ENCODE measurements around the gene GID4. TPM values are rescaled to one million over a fixed set of nuclear protein-coding genes. Genes with fewer than 3 reads are reported as not detected.
A peak's percentile ranks its signal among the peaks of the same experiment; 100 is the strongest.

GID4 gene
- total RNA-seq, 1 donor from 2014 or later, result 18.0 TPM

GRCh38 chr17:18017958-18018357 lies 21.2 kb upstream of the GID4 start:
- intact Hi-C loops (cut with micrococcal nuclease), result no loop called here
- no peaks in the 10 kb centered on the region for H3K27me3 ChIP-seq (ENCODE audit: low read depth)
- H3K4me1 ChIP-seq, result peaks cover 50% of the 10 kb centered on the region
- DNase-seq, result no peak
- peak overlapping the region; percentile 87 for H3K27ac ChIP-seq (replicated peaks)
- H3K36me3 ChIP-seq, result peaks cover 24% of the 10 kb centered on the region
- TF ChIP-seq CTCF (IDR thresholded peaks at IDR 0.05; ENCODE audit: borderline replicate concordance), result no peak
- no peaks in the 10 kb centered on the region for H3K9me3 ChIP-seq (replicated peaks)
- H3K4me3 ChIP-seq, result no peak overlapping the region

- Histone ChIP-seq H3K4me3 (no peak overlapping the region), H3K4me1 (peaks cover 50% of the 10 kb centered on the region), H3K27me3 (ENCODE audit: low read depth) (no peaks in the 10 kb centered on the region), H3K36me3 (peaks cover 24% of the 10 kb centered on the region), H3K27ac (replicated peaks) (peak overlapping the region; percentile 87), H3K9me3 (replicated peaks) (no peaks in the 10 kb centered on the region)
- TF ChIP-seq CTCF (IDR thresholded peaks at IDR 0.05; ENCODE audit: borderline replicate concordance), result no peak
- DNase-seq, result no peak
- intact Hi-C loops (cut with micrococcal nuclease), result no loop called here
Observed at GRCh38 chr17:18018411-18018921, 20.7 kb upstream of the GID4 start.

- no peak for DNase-seq
- Histone ChIP-seq H3K27ac (replicated peaks) (peak overlapping the region; percentile 25), H3K4me3 (no peak overlapping the region), H3K27me3 (ENCODE audit: low read depth) (no peaks in the 10 kb centered on the region), H3K4me1 (peaks cover 50% of the 10 kb centered on the region), H3K36me3 (peaks cover 24% of the 10 kb centered on the region), H3K9me3 (replicated peaks) (no peaks in the 10 kb centered on the region)
- TF ChIP-seq CTCF (IDR thresholded peaks at IDR 0.05; ENCODE audit: borderline replicate concordance), result no peak
- intact Hi-C loops (cut with micrococcal nuclease), result loop anchor here (10.0 kb wide), 1 partner anchor 345 kb away; no protein-coding TSS in a partner anchor
Observed at GRCh38 chr17:18019838-18020154, 19.4 kb upstream of the GID4 start.

GRCh38 chr17:18020971-18021370 lies 18.2 kb upstream of the GID4 start:
- no peak for DNase-seq
- Histone ChIP-seq H3K36me3 (peaks cover 12% of the 10 kb centered on the region), H3K27me3 (ENCODE audit: low read depth) (no peaks in the 10 kb centered on the region), H3K27ac (replicated peaks) (no peak overlapping the region), H3K9me3 (replicated peaks) (no peaks in the 10 kb centered on the region), H3K4me3 (no peak overlapping the region), H3K4me1 (peaks cover 60% of the 10 kb centered on the region)
- intact Hi-C loops (cut with micrococcal nuclease), result loop anchor here (10.0 kb wide), 1 partner anchor 346 kb away; no protein-coding TSS in a partner anchor
- no peak for TF ChIP-seq CTCF (IDR thresholded peaks at IDR 0.05; ENCODE audit: borderline replicate concordance)

GRCh38 chr17:18021372-18021771 lies 17.8 kb upstream of the GID4 start:
- no peak for DNase-seq
- Histone ChIP-seq H3K27me3 (ENCODE audit: low read depth) (no peaks in the 10 kb centered on the region), H3K36me3 (peaks cover 12% of the 10 kb centered on the region), H3K4me1 (peaks cover 64% of the 10 kb centered on the region), H3K27ac (replicated peaks) (no peak overlapping the region), H3K4me3 (no peak overlapping the region), H3K9me3 (replicated peaks) (no peaks in the 10 kb centered on the region)
- intact Hi-C loops (cut with micrococcal nuclease), result loop anchor here (10.0 kb wide), 1 partner anchor 347 kb away; no protein-coding TSS in a partner anchor
- no peak for TF ChIP-seq CTCF (IDR thresholded peaks at IDR 0.05; ENCODE audit: borderline replicate concordance)

Measured in left ventricle myocardium inferior (tissue), 1 donor.